ENCODE data around the gene NR3C1.

NR3C1 gene

DNA sequence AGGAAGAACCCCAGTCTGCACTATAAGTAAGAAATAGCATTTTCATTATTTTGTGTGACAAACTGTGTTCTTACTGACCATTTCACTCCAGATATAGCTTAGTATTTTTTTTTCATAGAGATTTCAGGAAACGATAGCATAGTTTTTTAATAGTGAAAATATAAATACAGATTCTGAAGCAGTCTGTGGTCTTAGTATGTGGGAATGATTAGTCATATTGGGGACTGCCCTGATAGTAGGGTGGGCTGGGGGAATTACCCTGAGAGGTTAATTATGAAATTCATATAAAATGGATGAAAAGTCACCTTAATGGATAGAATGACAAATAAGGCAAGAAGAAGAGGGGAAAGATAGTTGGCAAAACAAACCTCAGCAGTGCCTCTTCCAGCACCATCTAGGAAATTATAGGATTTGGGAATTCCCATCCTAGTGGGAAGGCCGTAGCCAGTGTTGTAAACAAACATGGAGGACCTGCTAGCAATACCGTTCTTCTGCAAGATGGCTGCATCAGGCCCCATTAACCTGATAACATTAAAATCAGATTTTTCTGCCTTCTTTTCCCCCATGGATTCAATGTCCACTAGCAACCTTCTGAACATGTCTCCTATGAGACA is 23.7 kb upstream of the NR3C1 start:
- TF ChIP-seq, protein P1, sequence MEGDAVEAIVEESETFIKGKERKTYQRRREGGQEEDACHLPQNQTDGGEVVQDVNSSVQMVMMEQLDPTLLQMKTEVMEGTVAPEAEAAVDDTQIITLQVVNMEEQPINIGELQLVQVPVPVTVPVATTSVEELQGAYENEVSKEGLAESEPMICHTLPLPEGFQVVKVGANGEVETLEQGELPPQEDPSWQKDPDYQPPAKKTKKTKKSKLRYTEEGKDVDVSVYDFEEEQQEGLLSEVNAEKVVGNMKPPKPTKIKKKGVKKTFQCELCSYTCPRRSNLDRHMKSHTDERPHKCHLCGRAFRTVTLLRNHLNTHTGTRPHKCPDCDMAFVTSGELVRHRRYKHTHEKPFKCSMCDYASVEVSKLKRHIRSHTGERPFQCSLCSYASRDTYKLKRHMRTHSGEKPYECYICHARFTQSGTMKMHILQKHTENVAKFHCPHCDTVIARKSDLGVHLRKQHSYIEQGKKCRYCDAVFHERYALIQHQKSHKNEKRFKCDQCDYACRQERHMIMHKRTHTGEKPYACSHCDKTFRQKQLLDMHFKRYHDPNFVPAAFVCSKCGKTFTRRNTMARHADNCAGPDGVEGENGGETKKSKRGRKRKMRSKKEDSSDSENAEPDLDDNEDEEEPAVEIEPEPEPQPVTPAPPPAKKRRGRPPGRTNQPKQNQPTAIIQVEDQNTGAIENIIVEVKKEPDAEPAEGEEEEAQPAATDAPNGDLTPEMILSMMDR (conservative IDR thresholded peaks at IDR 0.05; ENCODE audit: low read length), result no peak
- H3K4me3 ChIP-seq (ENCODE audit: low read length), result no peak overlapping the region
- DNase-seq (ENCODE audit: low read depth), result no peak

DNA sequence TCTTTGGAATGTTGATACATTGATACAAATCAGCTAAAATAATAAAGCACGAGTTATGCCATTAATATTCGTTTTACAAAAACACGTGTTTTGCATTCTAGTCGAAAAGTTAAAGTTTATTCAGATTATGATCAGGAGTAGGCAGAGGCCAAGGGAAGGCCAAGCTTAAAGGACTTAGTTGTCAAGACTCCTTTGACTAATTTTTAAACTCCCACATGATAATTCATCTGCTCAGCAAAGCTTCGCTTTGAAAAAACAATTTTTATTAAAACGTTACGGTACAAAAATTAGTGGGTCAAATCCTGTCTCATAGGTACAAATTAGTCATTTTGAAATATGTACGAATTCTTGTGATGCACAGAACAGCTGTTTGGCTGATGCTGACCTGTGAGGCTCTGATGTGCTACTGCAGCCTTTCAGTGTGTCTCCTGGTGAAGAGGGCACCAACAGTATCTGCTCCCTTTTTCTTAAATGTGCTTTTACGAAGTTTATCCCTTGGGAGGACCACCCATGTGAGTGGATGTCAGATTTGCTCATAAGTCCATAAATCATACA is 23.0 kb upstream of the NR3C1 start:
- DNase-seq (ENCODE audit: low read depth), result no peak
- TF ChIP-seq, protein P1 (conservative IDR thresholded peaks at IDR 0.05; ENCODE audit: low read length), result no peak

DNA sequence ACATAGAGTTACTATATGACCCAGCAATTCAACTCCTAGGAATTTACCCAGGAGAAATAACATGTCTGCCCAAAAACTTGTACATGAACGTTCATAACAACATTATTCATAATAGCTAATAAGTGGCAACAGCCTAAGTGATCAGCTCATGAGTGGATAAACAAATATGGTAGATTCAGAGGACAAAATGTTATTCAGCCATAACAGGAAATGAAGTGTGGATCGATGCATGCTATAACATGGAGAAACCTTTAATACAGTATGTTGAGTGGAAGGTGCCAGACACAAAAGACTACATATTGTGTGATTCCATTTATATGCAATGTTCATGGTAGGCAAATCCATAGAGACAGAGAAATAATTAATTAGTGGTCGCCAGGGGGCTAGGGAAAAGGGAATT is 22.3 kb upstream of the NR3C1 start:
- no peak overlapping the region for H3K4me3 ChIP-seq (ENCODE audit: low read length)
- TF ChIP-seq, protein P1 (conservative IDR thresholded peaks at IDR 0.05; ENCODE audit: low read length), result no peak
- no peak for DNase-seq (ENCODE audit: low read depth)

More for the DNA sequence above, 23.0 kb upstream of the NR3C1 start:
- H3K4me3 ChIP-seq (ENCODE audit: low read length), result no peak overlapping the region

DNA sequence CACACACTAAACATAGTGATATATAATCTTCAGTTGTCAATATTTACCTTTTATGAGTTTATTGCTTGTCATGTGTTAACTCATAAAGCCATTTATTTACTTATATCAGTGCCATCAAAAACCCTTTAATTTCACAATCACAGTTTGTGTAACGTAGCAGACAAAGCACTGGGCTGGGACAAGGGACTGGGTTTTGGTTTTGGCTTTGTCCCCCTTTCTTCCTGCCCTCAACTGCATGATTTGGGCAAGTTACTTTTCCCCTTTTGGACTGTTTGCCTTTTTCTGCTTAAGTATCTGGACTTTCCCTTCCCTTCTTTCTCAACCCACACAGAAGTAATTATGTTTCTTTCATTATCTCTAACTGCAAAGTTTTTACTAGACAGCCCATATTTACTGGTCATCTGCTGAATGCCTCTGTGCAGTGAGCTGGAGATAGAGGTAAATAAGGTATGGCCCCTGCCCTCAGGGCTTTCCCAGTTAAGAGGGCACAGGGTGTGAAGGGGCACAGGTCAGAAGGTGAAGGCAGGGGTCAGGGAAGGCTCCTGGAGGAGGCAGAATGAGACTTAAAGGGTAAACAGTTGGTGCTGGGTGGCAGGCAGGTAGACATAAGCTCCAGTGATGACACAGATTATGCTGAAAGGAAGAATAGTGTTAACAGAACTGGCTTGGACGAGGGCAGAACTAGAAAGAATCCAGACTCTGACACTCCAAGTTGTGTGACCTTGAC is 14.8 kb upstream of the NR3C1 start:
- no peak overlapping the region for H3K4me3 ChIP-seq (ENCODE audit: low read length)
- DNase-seq (ENCODE audit: low read depth), result no peak
- TF ChIP-seq, protein P1 (conservative IDR thresholded peaks at IDR 0.05; ENCODE audit: low read length), result no peak

DNA sequence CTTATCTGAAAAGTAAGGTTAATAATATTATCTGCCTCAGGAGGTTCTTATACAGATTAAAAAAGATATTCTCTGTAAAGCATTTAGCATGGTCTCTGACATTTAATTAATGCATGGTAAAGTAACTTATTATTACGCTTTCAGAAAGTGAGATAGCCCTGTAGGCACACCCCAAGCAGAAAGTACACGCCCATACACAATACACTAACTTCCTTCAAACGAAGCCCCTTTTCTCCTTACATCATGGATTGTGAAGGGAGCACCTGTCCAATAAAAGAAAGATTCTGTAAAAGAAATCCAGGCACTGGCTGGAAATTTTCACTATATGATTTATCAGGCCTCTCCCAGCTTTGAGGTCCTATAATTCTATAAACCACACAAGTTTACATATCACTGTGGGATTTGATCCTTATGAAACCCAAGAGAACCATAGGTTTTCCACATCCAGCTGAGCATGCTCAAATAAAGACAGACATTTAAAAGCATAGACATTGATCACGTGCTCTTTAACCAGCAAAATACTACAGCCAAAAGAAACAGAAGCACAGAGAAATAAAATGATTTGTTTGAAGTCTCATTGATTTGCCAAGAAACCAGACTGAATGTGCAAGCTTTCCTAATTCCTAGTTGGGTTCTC is 14.1 kb upstream of the NR3C1 start:
- DNase-seq (ENCODE audit: low read depth), result no peak
- TF ChIP-seq, protein P1 (conservative IDR thresholded peaks at IDR 0.05; ENCODE audit: low read length), result no peak
- H3K4me3 ChIP-seq (ENCODE audit: low read length), result no peak overlapping the region

DNA sequence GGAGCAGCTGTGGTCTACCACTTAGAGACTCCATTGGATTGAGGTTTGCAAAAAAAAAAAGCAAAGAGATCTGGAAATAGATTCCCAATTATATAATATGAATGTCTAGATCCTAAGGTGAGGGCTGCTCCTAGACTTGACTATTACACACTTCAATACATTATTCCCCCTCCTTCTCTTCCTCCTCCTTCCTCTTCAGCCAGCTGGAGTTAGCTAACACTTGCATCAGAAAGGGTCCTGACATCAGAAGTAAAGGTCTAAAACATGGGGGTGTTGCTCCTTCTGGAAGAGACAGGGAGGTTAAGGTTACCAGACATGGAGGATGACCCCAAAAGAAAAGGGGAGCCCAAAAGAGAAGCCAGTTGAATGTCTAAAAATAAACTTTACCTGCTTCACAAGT is 12.9 kb upstream of the NR3C1 start:
- H3K4me3 ChIP-seq (ENCODE audit: low read length), result no peak overlapping the region
- no peak for DNase-seq (ENCODE audit: low read depth)
- TF ChIP-seq, protein P1 (conservative IDR thresholded peaks at IDR 0.05; ENCODE audit: low read length), result no peak
